Measurements from ENCODE around the gene BRD3. TPM values are rescaled to one million over a fixed set of nuclear protein-coding genes. Genes with fewer than 3 reads are reported as not detected.
A peak's percentile ranks its signal among the peaks of the same experiment; 100 is the strongest.

BRD3 gene
- total RNA-seq, 6 donors from 2014 or later: 20.2 to 87.7 (median 44.3) TPM

DNA sequence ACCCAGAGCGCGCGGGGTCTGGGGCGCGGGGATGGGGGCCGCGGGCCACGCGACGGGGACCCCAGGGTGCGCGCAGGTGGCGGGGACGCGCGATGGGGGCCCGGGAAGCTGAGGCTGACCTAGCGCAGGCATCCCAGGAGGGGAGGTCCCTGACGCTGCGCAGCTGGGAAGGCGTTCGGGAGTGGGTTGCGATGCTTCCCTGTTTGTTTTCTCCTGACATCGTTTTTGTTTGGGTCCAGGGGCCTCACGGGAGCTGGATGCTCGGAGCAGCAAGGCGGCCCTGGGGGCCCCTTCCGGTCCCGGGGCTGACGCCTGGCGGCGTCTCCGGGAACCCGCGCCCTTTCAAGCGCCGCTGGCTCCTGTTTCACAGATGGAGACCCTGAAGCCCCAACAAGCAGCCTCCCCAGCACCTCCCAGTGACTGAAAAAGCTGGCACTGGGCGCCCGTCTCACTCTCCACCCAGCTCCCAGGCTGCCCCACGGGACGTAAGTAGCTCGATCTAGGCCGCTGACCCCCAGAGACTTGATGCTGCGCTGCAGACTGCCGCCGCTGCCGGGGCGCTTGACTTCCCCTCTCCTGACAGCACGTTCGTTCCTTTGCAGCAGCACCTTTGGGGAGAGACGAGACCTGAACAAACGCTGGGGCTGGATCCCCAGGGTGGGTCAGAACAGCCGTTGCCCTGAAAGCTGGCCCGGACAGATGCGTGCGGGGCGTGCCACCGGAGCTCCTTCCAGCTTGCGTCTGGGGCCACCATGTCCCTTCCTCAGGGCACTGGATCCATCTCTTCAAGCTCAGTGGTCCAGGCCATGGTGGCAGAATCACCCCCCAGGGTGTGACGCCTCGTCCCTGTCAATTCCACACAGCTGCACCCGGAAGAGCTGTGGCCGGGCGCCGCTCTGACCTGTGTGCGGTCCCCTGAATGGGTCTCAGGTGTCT is 42.0 kb downstream of the BRD3 start:
- WGBS, 2 donors: 0 to 24% methylated on average over 4 to 49 of the region's 66 CpGs
- TF ChIP-seq, protein P1, sequence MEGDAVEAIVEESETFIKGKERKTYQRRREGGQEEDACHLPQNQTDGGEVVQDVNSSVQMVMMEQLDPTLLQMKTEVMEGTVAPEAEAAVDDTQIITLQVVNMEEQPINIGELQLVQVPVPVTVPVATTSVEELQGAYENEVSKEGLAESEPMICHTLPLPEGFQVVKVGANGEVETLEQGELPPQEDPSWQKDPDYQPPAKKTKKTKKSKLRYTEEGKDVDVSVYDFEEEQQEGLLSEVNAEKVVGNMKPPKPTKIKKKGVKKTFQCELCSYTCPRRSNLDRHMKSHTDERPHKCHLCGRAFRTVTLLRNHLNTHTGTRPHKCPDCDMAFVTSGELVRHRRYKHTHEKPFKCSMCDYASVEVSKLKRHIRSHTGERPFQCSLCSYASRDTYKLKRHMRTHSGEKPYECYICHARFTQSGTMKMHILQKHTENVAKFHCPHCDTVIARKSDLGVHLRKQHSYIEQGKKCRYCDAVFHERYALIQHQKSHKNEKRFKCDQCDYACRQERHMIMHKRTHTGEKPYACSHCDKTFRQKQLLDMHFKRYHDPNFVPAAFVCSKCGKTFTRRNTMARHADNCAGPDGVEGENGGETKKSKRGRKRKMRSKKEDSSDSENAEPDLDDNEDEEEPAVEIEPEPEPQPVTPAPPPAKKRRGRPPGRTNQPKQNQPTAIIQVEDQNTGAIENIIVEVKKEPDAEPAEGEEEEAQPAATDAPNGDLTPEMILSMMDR (IDR thresholded peaks at IDR 0.05): peak in 3 of 6 experiments; percentile 13 to 33 (median 17)
- TF ChIP-seq POLR2A (IDR thresholded peaks at IDR 0.05): no peak
- H3K9me3 ChIP-seq: no peaks in the 10 kb centered on the region
- H3K4me3 ChIP-seq: peak overlapping the region; percentile 82 to 98 (median 92)
- H3K27me3 ChIP-seq: no peaks in the 10 kb centered on the region
- H3K27ac ChIP-seq: peak overlapping the region; percentile 54 to 82 (median 57)
- H3K36me3 ChIP-seq: peaks cover 0 to 20% (median 9%) of the 10 kb centered on the region in 4 donors
- ATAC-seq (ENCODE audit: low FRiP score in 2 of 2) (peak in 1 of 2 donors; percentile 12), DNase-seq (peak in 1 of 2 donors; percentile 38)
- peaks cover 7 to 17% (median 9%) of the 10 kb centered on the region in 4 donors for H3K4me1 ChIP-seq

DNA sequence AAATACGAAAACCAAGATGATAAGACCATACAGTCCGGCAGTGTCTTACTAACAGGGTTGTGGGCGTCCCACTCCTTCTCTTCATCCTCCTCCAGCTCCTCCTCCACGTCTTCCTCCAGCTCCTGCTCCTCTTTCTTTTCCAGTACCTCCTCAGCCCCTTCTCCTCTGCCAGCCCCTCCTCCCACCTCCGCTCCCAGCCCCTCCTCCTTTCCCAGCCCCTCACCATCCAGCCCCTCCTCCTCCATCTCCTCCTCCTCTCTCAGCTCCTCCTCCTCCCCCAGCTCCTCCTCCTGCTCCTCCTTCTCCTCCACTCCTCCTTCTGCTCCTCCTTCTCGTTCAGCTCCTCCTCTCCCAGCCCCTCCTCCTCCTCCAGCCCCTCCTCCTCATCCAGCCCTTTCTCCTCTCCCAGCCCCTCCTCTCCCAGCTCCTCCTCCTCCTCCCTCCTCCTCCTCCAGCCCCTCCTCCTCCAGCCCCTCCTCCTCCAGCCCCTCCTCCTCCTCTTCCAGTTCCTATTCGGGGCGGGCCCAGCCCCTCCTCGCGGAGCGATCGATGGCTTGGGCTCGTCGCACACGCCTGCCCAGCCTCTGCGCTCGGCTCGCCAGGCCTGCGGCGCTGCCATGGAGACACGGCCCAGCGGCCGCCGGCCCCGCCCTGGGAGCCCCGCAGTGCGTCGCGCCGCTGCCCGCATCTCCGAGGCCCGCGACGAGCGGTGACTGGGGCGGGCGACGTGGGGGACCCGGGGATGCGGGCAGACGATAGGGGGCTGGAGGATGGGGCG is 42.8 kb downstream of the BRD3 start, which contains the start of gene BRD3OS:
BRD3OS (plus strand) TSS at position 654 of the 778 bp plus-strand sequence. CDS start 1,267 bp downstream, outside the sequence.
- Histone ChIP-seq H3K27ac (peak within 1 kb of the TSS; percentile 54 to 82 (median 57)), H3K27me3 (no peaks in the 10 kb centered on the region), H3K9me3 (no peaks in the 10 kb centered on the region), H3K36me3 (peaks cover 0 to 13% (median 5%) of the 10 kb centered on the region in 4 donors), H3K4me1 (peaks cover 7 to 17% (median 9%) of the 10 kb centered on the region in 4 donors), H3K4me3 (peak within 1 kb of the TSS; percentile 82 to 98 (median 92))
- whole genome bisulfite sequencing, 2 donors: 3 to 5% methylated on average over 6 to 13 of the region's 43 CpGs
- TF ChIP-seq POLR2AphosphoS5 (IDR thresholded peaks at IDR 0.05): peak; percentile 44 to 75
- TF ChIP-seq, protein P1 (IDR thresholded peaks at IDR 0.05): no peak
- peak in 1 of 4 donors; percentile 31 for TF ChIP-seq POLR2A (IDR thresholded peaks at IDR 0.05)
- ATAC-seq (ENCODE audit: low FRiP score in 2 of 2) (peak; percentile 98 to 100), DNase-seq (peak; percentile 98)

DNA sequence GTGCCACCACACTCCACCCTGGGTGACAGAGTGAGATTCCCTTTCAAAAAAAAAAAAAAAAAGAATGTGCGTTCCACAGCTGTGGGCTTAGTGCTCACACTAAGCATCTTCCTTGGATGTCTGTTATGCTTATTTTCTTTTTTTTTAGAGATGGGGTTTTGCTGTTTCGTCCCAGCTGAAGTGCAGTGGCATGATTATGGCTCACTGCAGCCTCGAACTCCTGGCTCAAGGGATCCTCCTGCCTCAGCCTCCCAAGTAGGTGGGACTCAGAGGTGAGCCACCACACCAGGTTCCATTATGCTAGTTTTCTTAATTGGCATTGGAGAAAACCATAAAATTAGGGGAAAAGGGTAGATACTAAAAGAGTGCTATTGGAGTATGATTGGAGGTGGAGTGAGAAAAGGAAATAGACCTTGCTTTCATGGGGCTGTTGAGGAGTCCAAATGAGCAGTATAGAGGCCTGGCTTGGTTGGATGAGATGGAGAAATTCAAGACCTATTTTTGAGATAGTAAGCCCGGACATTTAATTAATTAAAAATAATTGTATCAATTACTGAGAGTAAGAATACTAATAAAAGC is 43.5 kb downstream of the BRD3 start:
- ATAC-seq (ENCODE audit: low FRiP score in 2 of 2): no peak
- Histone ChIP-seq H3K9me3 (no peaks in the 10 kb centered on the region), H3K27me3 (no peaks in the 10 kb centered on the region), H3K36me3 (peaks cover 0 to 11% (median 2%) of the 10 kb centered on the region in 4 donors), H3K27ac (peak overlapping the region in 2 of 4 donors; percentile 44 to 59), H3K4me3 (peak overlapping the region in 3 of 4 donors; percentile 82 to 98 (median 87)), H3K4me1 (peaks cover 7 to 17% (median 9%) of the 10 kb centered on the region in 4 donors)
- no peak for DNase-seq
- 72 to 85% methylated on average over 4 of the region's 4 CpGs for WGBS, 2 donors
- TF ChIP-seq POLR2AphosphoS5 (IDR thresholded peaks at IDR 0.05): no peak
- TF ChIP-seq EP300 (IDR thresholded peaks at IDR 0.05): no peak
- TF ChIP-seq, protein P1 (IDR thresholded peaks at IDR 0.05): no peak
- TF ChIP-seq POLR2A (IDR thresholded peaks at IDR 0.05): no peak

DNA sequence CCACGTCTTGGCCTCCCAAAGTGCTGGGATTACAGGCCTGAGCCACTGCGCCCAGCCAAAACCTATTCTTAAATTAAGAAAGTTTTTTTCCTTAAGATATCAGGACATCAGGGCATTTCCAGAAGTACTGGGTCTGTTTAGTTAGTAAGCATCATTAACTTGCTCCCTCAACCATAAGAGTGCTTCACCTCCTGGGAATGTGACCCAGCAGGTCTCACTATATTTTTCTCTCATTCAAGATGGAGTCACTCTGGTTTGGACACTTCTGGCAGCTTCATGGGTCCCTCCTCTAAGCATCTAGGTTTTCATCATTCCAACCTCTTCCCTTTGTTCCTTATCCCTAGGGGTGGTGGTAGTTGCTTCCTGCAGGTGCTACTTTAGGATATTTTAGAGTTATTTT is 52.9 kb downstream of the BRD3 start:
- TF ChIP-seq, protein P1 (IDR thresholded peaks at IDR 0.05): no peak
- TF ChIP-seq POLR2AphosphoS5 (IDR thresholded peaks at IDR 0.05) (no peak), EP300 (IDR thresholded peaks at IDR 0.05) (no peak), POLR2A (IDR thresholded peaks at IDR 0.05) (no peak)
- DNase-seq (no peak), ATAC-seq (ENCODE audit: low FRiP score in 2 of 2) (no peak)
- Histone ChIP-seq H3K4me1 (peaks cover 0 to 6% (median 0%) of the 10 kb centered on the region in 4 donors), H3K36me3 (no peaks in the 10 kb centered on the region), H3K27ac (no peak overlapping the region), H3K9me3 (peaks cover 0 to 5% (median 0%) of the 10 kb centered on the region in 4 donors), H3K27me3 (no peaks in the 10 kb centered on the region), H3K4me3 (no peak overlapping the region)
- 72 to 86% methylated on average over 2 of the region's 2 CpGs for WGBS, 2 donors
